Inferior parietal cortex (tissue), 1 donor: ENCODE results near the gene ANKFY1.

Experiments used
- DNase-seq: peaks from one replicate; pipeline ENCODE4 v3.0.0-alpha.2; 2016; ENCODE audit errors: extremely low spot score

ANKFY1 gene

DNA sequence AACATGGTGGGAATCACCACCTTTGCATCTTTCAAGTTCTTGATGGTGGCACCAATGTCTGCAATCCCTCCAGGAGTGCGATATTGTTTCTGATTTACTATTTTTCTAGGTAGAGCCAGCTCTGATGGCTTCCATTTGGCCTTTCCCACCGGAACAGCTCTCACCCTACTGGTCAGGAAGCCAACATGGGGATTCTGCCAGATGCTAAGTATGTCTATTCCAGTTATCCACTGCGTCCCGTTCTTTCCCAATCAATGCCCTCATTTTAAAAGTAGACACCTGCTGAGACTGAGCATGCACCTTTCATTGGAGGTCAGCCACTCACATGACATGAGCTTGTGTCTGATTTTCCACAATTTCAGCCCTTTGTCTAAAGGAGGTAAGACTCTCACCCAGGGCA is 144.5 kb downstream of the ANKFY1 start:
- DNase-seq = no peak

DNA sequence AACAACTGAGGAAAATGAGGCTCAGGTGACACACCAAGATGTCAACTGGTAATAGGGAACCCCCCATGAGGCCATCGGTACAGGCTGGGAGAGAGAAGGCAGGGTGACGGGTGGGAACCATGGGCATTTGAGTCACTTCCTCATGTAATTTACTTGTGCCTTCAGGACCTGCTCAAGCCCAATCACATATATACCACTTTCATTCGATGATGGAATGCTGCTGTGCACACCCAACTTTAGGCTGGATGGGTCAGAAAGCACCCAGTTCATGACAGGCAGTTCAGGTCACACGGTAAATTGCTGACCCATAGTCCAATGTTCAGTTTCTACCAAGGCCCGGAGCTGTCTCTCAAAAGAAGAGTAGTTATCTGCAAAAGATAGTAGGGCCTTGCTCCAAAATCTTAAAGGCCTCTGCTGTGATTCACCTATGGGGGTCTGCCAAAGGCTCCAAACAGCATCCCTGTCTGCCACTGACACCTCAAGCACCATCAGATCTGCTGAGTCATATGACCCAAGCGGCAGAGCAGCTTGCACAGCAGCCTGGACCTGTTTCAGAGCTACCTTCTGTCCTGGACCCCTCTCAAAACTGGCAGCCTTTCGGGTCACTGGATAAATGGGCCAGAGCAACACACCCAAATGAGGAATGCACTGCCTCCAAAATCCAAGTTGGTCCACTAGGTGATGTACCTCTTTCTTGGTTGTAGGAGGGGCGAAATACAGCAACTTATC is 145.6 kb downstream of the ANKFY1 start:
- no peak for DNase-seq

DNA sequence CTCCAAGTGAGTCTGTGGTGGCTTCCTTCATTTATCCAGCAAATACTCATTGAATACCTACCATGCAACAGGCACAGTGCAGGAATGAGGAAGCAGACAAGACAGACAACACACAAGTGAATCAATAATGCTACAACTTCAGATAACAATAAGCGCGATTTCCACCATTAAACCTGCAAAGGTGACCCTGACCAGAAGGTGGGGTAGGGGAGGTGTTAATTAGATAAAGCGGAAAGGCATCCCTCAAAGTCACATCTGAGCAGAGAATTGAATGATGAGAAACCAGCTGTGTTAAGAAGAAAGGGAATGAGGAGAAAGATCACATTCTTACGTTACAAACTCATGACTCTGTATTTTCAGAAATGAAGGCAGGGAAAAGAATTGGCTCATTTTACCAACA is 147.3 kb downstream of the ANKFY1 start:
- no peak for DNase-seq
